Mammary epithelial cell (primary cell): ENCODE data around the gene PPEF2.

ENCODE experiments used
- CTCF ChIP-seq, 2 donors: IDR thresholded peaks in 1 of 2; conservative IDR thresholded peaks in 1 of 2; 2 replicates each; pipeline ENCODE4 v1.5.1; 2011 to 2012; ENCODE audit warnings: inconsistent platforms in 2 of 2, low read length in 2 of 2, mild to moderate bottlenecking in 2 of 2, control low read depth in 1 of 2, low read depth in 1 of 2; ENCODE audit not compliant: insufficient read depth in 1 of 2; ENCODE audit errors: extremely low read depth in 1 of 2
- EZH2 ChIP-seq: IDR thresholded peaks from 2 replicates; pipeline ENCODE4 v1.6.1; 2012; ENCODE audit warnings: low read length, inconsistent platforms, borderline replicate concordance

DNA sequence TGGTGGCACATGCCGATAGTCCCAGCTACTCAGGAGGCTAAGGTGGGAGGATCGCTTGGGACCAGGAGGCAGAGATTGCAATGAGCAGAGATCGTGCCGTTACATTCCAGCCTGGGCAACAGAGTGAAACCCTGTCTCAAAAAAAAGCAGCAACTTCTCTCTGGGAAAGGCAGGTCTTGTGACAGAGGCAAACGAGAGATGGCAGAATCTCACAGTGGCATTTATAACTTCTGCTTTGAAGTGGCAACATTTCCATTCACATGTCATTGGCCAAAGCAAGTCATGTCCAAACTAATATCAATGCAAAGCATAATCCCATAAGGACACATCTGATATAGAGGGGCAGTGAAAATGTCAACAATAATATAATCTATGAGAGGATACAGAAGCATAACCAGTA is 79.8 kb downstream of the PPEF2 start:
- TF ChIP-seq CTCF (conservative IDR thresholded peaks at IDR 0.05 in 1 of 2, IDR thresholded peaks at IDR 0.05 in 1 of 2; ENCODE audit: extremely low read depth in 1 of 2, insufficient read depth in 1 of 2, low read depth in 1 of 2, low read length in 2 of 2) (no peak), EZH2 (no peak)
